ENCODE data around the gene ZNF860.

ZNF860 gene

DNA sequence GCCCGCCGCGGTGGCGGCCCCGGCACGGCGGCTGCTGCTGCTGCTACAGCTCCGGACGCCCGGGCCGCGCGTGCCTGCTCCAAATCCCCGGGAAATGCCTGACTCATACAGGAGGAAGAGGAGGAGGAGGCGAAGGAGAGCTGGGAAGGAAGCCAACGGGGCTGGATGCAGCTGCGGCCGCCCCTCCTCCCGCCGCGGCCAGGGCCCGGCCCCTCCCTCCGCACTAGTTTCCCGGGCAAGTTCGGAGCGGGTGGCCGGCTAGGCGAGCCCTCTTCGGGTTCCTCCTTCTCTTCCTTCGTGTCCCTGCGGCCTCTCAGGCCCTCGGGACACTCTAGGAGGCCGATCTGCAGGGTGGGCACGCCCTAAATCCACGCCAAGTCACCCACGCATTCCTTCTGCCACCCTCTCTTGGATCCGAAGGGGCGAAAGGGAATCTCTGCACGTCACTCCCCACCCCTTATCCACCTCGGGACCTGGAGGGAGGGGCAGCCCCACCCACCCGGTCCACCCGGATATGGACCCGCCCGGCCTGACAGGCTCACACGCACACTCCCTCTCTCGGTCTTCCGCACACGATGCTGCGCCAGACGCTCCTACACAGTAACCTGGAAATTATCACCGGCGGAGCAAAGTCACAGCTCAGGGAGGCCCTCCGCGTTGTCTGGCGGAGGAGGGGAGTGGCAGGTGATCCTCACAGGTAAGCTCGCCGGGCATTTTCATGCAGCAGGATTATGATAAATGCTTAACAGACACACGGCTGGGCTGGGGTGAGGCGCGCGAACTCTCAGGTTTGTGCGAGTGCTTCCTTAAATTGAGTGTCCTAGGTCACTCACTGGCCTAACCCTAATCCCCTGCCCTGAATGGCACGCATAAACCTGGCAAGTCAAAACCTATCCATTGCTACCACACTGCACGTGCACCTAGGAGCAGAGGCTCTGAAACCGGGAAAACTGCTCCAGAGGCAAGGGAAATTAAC is at the start of gene ZNF860, which contains the start of gene OSBPL10:
TSS of gene ZNF860 (plus strand) at position 545 of the 976 bp plus-strand sequence. CDS start 7,330 bp downstream, outside the sequence.
TSS of gene OSBPL10 (minus strand) at position 57 of the 976 bp plus-strand sequence. CDS start 83 bp downstream, outside the sequence.
- no peak for DNase-seq (ENCODE audit: low read depth in 2 of 2)

DNA sequence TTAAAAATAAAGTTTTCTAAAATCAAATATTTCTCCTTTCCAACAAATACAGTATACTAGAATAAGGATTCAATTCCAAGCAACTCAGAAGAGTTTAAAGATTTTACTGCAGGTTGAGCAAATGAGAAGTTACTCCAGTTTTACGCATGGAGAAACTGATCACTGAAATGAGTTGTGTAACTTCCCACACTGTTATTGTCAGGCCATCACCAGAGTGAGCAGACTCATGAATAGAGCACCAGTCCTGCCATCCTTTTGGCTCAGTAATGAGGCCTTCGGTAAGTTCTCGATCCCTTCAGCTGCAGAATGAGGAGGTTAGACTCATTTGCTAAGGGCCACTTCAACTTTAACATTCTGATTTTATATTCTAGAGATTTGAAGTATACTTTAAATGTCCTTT is 48.6 kb upstream of the ZNF860 start:
- DNase-seq (ENCODE audit: low read depth in 2 of 2), result no peak

DNA sequence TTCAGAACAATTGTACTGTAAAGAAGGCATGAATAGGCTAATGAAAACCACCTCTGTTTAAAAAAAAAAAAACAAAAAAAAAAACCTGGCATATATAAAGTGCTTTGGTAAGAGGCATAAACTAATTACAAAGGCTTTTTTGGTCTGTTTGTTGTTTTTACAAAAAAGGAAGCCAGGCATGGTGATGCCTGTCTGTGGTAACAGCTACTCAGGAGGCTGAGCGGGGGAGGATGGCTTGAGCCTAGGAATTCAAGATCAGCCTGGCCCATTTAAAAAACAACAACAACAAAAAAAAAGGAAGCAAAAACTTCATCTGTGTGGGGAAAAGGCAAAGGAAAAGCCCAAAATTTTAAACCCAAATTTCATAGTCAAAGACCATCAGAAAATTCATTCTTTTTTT is 47.5 kb upstream of the ZNF860 start:
- no peak for DNase-seq (ENCODE audit: low read depth in 2 of 2)

DNA sequence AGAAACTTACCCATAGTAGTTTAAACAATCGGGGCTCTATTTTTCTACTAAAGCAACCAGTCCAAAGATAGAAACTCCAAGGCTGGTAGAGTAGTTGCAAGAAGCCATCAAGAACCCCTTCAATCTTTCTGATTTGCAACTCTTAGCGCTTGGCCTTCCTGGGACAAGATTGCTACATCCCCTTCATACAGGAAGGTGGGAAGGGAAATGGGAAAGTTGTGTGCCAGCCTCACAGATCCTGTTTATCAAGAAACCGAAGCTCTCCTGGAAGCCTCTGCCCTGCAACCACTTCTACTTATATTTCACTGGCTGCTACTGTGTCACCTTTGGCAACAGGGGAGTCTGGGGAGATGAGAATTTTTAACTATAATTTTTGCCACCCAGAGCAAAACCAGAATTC is 46.7 kb upstream of the ZNF860 start:
- no peak for DNase-seq (ENCODE audit: low read depth in 2 of 2)

DNA sequence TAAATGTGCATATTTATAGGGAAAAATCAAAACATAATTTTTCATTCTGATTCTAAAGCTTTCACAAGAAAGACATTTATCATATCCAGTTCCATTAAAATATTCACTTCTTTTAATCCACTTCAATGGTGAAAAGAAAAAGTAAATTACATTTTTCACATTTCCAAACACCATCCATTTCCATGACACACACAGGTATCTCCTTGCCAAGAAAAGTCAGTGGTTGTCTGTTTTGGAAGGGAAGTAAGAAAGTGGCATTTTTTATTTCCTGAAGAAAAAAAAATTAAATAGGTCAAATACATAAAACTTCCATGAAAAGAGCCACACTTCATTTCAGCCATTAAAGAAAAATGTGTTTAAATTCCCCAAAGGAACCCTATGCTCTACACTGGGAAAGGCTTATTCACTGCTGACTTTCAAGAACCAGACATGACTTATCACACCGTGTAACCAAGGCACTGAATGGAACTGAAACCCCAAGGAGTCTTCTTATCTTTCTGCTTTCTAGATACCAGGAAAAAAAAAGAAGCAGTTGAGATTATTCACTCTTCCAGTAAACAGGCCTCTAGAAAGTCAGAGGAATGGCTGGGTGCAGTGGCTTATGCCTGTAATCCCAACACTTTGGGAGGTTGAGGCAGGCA is 45.0 kb upstream of the ZNF860 start:
- no peak for DNase-seq (ENCODE audit: low read depth in 2 of 2)

DNA sequence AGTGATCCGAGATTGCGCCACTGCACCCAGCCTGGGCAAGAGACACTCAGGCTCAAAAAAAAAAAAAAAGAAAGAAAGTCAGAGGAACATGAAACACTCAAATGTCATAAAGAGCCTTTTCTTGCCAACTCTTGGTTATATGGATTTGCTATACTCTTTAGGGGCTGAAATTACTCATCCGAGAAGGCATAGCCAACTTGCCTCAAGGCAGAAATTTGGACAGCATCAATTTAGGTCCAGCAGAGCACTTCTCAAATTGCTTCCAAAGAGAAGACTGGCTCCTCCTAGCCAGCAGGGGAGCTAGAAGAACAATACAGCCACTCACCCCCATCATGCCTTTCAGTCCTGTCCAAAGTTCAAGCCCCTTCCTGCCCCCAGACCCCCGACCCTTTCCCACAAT is 44.3 kb upstream of the ZNF860 start:
- no peak for DNase-seq (ENCODE audit: low read depth in 2 of 2)

DNA sequence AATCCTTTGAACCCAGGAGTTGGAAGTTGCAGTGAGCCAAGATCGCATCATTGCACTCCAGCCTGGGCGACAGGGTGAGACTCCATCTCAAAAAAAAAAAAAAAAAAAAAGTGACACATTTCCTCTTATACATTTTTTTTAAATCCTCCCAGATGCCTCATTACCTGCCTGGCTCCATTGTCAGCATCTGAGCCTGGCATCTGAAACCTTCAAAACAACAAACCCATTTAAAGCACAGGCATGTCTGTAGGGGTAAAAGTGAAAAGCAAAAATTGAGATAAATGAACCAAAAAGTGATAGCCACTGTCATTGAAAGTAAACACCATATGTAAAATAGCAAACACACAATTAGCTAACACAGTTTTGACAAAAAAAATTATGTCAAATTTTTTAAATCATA is 39.1 kb upstream of the ZNF860 start:
- no peak for DNase-seq (ENCODE audit: low read depth in 2 of 2)

DNA sequence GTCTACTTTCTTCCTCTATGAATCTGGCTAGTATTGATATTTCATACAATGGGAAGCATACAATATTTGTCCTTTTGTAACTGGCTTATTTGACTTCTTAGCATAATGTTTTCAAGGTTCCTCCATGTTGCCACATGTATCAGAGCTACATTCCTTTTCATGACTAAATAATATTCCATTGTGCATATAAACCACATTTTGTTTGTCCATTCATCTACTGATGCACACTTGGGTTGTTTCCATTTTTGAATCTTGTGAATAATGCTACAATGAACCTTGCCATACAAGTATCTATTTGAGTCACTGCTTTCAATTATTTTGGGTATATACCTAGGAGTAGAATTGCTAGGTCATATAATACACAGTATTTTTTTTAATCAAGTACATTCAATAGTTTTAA is 38.5 kb upstream of the ZNF860 start:
- no peak for DNase-seq (ENCODE audit: low read depth in 2 of 2)

DNA sequence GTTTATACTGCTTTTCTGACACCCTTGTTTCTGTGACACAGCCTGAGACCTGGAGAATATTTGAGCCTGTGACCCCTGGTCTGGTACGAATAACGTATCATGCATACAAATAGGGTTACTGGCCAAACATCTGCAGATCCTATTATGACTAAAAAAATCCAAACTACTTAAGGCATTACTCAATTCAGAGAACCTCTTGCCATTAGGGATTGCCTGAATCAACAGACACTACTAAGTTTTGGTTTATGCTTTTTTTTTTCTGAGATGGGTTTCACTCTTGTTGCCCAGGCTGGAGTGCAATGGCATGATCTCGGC is 35.9 kb upstream of the ZNF860 start:
- no peak for DNase-seq (ENCODE audit: low read depth in 2 of 2)

DNA sequence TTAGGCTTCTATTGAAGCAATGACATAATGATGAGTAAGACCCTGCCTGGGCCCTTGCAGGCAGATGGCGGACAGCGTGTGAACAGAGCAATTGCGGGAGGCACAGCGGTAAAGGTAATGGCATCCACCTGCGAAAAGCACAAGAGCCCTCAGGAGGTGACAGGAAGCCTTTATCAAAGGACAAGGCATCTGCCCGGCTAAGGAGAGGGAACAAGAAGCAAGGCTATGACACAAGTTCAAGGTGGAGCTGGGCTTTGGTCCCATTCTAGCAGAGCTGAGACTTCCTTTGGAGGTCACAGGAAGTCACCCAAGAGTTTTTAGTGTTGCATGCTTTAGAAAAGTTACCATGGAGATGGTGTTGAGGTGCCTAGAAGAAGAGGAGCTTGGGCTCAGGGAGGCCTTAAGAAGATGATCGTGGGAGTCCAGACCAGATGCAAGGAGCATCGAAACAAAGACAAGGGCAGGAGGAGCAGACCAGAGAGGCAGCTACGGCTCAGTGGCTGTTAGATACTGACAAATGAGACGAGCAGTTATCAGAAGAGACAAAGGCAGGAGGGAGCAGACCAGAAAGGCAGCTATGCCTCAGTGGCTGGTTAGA is 35.0 kb upstream of the ZNF860 start:
- DNase-seq (ENCODE audit: low read depth in 2 of 2), result no peak

DNA sequence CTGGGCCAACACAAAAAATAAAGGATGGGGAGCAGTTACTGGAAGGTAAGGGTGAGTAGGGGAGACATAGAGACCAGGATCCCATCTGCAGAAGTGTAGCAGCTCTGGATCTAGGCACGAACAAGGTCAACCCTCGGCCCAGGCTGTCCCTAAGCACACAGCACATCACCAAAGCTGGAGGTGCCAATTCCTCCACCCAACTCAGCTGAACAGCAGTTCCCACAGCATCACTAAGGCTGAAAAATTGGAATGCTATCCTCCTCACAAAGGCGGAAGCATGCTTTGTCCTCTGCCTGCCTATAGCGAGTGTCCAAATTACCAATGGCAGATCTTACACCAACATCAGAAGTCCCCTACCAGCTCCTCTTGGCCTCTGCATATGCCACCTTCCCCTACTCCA is 34.4 kb upstream of the ZNF860 start:
- DNase-seq (ENCODE audit: low read depth in 2 of 2), result no peak

DNA sequence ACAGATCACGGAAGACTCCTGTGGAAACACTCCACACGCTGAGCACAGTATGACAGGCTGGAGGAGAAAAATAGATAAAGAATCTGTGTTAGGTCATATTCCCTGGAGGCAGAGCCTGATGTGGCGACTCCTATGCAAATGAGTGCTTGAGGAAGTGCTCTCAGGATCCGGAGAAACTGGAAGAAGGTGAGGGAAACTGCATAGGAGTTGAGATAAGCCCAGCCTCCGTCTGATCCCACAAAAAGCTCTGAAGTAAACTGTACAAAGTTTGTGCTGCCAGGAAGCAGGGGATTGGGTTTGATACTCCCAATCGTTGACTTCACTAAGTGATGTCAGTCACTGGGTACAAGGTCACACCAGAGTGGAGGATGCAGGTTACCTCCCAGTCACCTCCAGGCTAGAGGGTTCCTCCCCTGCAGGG is 33.9 kb upstream of the ZNF860 start:
- no peak for DNase-seq (ENCODE audit: low read depth in 2 of 2)

DNA sequence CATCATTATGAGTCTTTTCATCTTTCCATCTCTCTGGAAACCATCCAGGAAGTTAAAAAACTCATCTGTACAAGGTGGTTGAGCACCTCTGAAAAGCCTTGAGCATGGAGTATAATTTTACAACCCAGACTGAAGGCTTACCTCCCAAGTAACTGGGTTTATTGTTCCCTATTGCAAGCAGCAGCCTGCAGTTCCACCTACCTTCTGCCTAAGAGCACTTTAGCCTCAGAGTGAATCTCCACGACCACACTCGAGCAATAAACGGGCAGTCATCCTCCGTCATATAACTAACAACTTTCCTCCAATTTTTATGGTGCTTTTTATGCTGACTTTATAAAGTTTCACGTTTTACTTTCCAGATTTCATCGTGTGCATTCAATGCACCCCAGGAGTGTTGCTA is 33.3 kb upstream of the ZNF860 start:
- DNase-seq (ENCODE audit: low read depth in 2 of 2), result no peak

DNA sequence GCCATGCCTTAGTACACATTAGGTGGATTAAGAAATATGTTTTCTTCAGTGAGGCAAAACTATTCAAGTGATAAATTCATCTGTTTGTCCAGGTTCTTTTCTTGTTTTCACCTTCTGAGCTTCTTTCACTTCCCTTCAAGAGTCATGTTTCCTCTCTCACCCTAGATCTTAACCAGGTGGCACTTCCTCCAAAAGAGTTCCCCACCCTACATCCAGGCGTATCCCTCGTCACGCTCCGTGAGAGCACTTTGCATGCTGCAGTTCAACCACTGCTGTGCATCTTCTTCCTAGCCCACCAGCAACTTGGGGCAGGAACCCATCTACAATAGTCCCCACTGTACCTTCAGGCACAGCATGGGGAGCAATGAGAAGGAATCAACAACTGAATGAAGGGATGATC is 29.3 kb upstream of the ZNF860 start:
- no peak for DNase-seq (ENCODE audit: low read depth in 2 of 2)

DNA sequence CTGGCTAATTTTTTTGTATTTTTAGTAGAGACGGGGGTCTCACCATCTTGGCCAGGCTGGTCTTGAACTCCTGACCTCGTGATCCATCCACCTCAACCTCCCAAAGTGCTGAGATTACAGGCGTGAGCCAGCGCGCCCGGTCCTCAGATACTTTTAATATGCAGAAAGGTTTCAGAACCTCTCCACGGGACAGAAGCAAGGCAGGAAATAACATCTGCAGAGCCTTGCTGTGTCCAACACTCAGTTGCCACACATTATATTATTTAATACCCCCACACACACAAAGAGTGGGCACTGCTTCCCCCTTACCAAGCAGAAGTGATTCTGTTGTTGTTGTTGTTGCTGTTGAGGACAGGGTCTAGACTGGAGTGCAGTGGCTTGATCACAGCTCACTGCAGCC is 28.5 kb upstream of the ZNF860 start:
- no peak for DNase-seq (ENCODE audit: low read depth in 2 of 2)

DNA sequence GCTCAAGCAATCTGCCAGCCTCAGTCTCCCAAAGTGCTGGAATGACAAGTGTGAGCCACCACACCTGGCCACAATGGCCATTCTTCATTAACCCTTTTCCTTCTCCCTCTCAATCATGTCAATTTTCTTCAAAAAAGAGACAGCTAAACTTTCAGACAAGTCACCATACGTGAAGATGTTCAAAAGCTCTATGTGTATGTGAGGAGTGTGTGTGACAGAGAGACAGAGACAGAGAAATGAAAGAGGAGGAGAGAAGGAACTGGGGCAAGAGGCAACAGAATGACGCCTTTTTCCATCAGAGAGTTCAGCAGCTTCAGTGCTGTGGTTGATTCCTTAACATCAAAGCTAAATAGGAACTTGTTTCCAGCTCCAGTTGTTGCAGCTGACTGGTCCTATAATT is 27.9 kb upstream of the ZNF860 start:
- DNase-seq (ENCODE audit: low read depth in 2 of 2), result no peak

DNA sequence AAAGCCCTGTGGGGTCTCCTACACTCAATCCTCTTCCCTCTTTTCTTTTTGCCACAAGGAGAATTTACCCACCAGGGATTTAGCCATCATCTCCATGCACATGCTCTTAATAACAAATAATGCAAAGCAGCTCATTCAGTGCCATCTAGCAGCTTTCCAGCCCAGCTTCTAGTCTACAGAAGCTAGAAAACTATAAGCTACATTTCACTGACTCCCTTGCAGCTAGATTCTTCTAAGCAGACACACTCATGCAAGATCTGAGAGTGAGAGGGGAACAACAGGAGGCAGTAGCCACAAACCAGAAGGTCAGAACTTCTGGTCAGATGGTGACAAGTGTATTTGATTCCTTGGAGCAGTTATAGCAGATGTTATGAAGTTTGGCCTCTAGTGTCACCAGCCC is 26.0 kb upstream of the ZNF860 start:
- DNase-seq (ENCODE audit: low read depth in 2 of 2), result no peak

DNA sequence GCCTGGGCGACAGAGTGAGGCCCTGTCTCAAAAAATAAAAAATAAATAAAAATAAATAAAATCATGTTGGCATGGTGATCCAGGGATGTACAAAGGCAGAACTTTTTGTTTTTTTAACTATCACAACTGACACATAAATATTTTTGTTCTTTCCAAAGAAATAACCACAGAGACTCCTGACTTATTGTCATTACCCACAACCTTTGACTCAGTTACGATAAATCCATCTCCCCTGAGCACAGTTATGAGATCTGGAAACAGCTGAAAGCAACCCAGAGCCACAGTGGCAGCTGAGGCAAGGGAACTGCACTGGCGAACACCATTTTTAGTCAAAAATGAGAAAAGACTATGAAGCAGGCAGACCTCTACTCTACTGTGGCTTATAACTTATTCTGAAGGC is 24.4 kb upstream of the ZNF860 start:
- DNase-seq (ENCODE audit: low read depth in 2 of 2), result no peak

DNA sequence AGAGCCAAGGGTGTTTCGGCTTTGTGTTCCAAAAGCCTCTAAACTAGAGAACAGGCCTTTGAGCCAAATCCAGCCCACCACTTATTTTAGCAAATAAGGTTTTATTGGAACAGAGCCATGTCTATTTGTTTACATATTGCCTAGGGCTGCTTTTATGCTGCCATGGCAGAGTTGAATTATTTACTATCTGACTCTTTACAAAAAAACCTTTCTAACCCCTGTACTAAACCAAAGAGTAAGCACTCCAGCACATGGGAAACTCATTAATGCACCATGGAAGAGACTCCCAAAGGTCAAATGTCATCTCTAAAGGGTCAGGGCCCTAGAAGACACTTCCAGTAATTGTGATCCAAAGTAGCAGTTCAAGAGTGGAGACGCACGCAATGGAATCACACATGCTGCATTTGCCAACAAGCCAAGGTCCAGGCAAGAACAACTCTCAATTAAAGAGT is 22.8 kb upstream of the ZNF860 start:
- no peak for DNase-seq (ENCODE audit: low read depth in 2 of 2)

DNA sequence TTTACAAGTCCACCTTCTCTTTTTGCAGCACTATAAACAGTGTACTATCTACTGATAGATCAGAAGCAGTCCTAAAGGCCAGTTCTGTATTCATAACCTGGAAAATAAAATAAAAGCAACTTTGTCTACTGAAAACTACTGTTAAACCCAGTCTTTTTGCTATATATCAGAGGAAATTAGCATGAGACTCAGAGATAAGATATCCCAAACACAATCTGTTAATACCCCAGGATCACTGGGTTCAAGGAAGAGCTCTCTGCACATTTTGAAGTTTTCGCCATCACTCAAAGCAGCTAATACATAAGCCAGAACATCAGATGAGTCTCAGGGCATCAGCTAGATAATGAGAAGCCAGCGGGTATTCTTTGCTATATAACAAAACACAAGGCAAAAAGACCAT is 22.3 kb upstream of the ZNF860 start:
- no peak for DNase-seq (ENCODE audit: low read depth in 2 of 2)

DNA sequence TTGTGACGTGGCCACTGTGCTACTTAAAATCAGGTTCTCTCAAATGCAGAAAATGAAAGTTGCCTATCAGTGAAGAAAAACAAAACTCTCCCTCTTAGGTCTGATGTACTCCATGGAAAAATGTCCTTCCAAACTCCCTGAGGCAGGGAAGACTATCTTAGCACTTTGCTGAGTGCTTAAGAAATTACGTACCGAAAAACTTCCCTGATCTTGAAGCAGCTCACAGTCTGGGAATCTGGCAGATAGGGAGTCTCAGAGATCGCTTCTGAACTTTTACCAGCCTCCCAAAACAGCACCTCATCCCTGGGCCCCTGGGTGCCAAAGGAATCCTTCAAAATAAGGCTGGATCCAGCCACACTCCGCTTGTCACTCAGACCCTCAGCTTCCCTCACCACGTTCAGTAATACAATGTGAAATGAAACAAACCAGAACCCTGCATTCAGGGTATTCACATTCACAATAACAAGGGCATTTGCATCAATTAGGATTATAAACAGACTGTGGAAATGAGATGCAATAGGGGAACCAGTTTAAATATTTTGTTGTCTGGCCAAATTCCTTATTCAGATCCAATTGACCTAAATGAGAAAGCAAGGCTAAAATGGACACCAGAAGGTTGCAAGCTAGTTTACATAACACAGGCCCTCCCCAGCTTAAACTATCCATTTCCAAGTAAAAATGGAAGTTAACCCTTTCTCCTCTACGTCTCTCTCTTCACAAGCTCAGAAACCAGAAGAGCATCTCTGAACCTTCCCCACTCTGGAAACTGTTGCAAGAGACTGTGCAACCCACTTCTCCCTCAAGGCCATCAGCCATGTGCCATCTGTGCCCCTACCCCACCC is 21.4 kb upstream of the ZNF860 start:
- no peak for DNase-seq (ENCODE audit: low read depth in 2 of 2)

All from stimulated activated CD8-positive, alpha-beta memory T cell treated with anti-CD3 and anti-CD28 coated beads, Interleukin-2, amount 100 ng/mL, for 1 hour (primary cell).